ENCODE data around the gene HOXC11.

The HOXC11 gene

GRCh38 chr12:54007538-54008259 lies 34.8 kb downstream of the HOXC11 start:
- no peak overlapping the region for H3K4me3 ChIP-seq (ENCODE audit: low read depth, low read length)
- TF ChIP-seq MAX (IDR thresholded peaks at IDR 0.05; ENCODE audit: low read depth, low read length), result no peak
- TF ChIP-seq CTCF (IDR thresholded peaks at IDR 0.05; ENCODE audit: low read depth, low read length), result no peak
- no peak for TF ChIP-seq POLR2A (IDR thresholded peaks at IDR 0.05; ENCODE audit: extremely low read depth, insufficient read length)
- no peak for DNase-seq (ENCODE audit: low read depth)

GRCh38 chr12:54008260-54008552 lies 35.3 kb downstream of the HOXC11 start:
- no peak for DNase-seq (ENCODE audit: low read depth)
- no peak overlapping the region for H3K4me3 ChIP-seq (ENCODE audit: low read depth, low read length)
- no peak for TF ChIP-seq CTCF (IDR thresholded peaks at IDR 0.05; ENCODE audit: low read depth, low read length)
- TF ChIP-seq POLR2A (IDR thresholded peaks at IDR 0.05; ENCODE audit: extremely low read depth, insufficient read length), result no peak
- no peak for TF ChIP-seq MAX (IDR thresholded peaks at IDR 0.05; ENCODE audit: low read depth, low read length)
- TF ChIP-seq MYC (IDR thresholded peaks at IDR 0.05; ENCODE audit: low read depth, low read length), result no peak

GRCh38 chr12:54009171-54010052 lies 36.5 kb downstream of the HOXC11 start:
- TF ChIP-seq MAX (IDR thresholded peaks at IDR 0.05; ENCODE audit: low read depth, low read length), result no peak
- TF ChIP-seq POLR2A (IDR thresholded peaks at IDR 0.05; ENCODE audit: extremely low read depth, insufficient read length), result no peak
- TF ChIP-seq MYC (IDR thresholded peaks at IDR 0.05; ENCODE audit: low read depth, low read length), result no peak
- TF ChIP-seq CTCF (IDR thresholded peaks at IDR 0.05; ENCODE audit: low read depth, low read length), result no peak
- peak overlapping the region; percentile 42 for H3K4me3 ChIP-seq (ENCODE audit: low read depth, low read length)
- DNase-seq (ENCODE audit: low read depth), result peak; percentile 73

- DNase-seq (ENCODE audit: low read depth), result no peak
- no peak for TF ChIP-seq MYC (IDR thresholded peaks at IDR 0.05; ENCODE audit: low read depth, low read length)
- no peak for TF ChIP-seq CTCF (IDR thresholded peaks at IDR 0.05; ENCODE audit: low read depth, low read length)
- no peak for TF ChIP-seq MAX (IDR thresholded peaks at IDR 0.05; ENCODE audit: low read depth, low read length)
- TF ChIP-seq POLR2A (IDR thresholded peaks at IDR 0.05; ENCODE audit: extremely low read depth, insufficient read length), result no peak
- H3K4me3 ChIP-seq (ENCODE audit: low read depth, low read length), result no peak overlapping the region
These were observed 37.4 kb downstream of the HOXC11 start for GRCh38 chr12:54010053-54010971.

- no peak overlapping the region for H3K4me3 ChIP-seq (ENCODE audit: low read depth, low read length)
- TF ChIP-seq POLR2A (IDR thresholded peaks at IDR 0.05; ENCODE audit: extremely low read depth, insufficient read length), result no peak
- no peak for DNase-seq (ENCODE audit: low read depth)
These were observed 38.2 kb downstream of the HOXC11 start for GRCh38 chr12:54010972-54011664.
